GM12872 (cell line): ENCODE data around the gene ISY1.

Source experiments
- TF ChIP-seq, protein P1 (sequence below): IDR thresholded peaks from 3 replicates; pipeline ENCODE4 v1.5.1; 2011; ENCODE audit warnings: low read depth, mild to moderate bottlenecking, low read length, moderate library complexity; ENCODE audit not compliant: insufficient read depth

The ISY1 gene

DNA sequence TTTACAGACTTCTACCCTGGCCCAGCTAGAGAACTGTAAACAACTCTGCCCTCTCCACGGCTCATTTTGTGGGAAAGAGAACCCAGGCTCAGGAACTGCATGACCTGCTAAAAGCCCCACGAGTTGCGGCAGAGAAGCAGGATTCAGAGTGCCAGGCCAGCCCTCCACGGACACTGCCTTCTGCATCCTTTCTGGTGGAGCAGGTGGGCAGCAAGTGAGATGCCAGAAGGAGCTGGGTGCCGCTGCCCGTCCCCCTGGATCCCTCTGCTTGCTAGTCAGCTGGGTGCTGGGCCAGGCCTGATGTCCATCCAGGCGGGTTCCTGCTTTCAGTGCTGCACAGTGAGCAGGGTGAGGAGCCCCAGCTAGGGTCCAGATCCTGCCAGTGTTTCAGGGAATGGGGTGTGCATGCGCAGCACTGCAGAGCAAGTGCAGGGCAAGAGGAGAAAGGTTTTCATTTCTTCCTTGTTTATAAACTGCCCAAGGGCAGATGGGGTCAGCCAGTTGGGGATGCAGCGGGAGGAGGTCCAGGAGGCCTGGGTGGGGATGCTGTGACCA is 34.1 kb downstream of the ISY1 start:
- TF ChIP-seq, protein P1, sequence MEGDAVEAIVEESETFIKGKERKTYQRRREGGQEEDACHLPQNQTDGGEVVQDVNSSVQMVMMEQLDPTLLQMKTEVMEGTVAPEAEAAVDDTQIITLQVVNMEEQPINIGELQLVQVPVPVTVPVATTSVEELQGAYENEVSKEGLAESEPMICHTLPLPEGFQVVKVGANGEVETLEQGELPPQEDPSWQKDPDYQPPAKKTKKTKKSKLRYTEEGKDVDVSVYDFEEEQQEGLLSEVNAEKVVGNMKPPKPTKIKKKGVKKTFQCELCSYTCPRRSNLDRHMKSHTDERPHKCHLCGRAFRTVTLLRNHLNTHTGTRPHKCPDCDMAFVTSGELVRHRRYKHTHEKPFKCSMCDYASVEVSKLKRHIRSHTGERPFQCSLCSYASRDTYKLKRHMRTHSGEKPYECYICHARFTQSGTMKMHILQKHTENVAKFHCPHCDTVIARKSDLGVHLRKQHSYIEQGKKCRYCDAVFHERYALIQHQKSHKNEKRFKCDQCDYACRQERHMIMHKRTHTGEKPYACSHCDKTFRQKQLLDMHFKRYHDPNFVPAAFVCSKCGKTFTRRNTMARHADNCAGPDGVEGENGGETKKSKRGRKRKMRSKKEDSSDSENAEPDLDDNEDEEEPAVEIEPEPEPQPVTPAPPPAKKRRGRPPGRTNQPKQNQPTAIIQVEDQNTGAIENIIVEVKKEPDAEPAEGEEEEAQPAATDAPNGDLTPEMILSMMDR, result no peak

GRCh38 chr3:129123314-129124060 is 37.4 kb downstream of the ISY1 start:
- TF ChIP-seq, protein P1, result no peak

GRCh38 chr3:129122412-129123011 is 38.4 kb downstream of the ISY1 start:
- TF ChIP-seq, protein P1, result no peak

DNA sequence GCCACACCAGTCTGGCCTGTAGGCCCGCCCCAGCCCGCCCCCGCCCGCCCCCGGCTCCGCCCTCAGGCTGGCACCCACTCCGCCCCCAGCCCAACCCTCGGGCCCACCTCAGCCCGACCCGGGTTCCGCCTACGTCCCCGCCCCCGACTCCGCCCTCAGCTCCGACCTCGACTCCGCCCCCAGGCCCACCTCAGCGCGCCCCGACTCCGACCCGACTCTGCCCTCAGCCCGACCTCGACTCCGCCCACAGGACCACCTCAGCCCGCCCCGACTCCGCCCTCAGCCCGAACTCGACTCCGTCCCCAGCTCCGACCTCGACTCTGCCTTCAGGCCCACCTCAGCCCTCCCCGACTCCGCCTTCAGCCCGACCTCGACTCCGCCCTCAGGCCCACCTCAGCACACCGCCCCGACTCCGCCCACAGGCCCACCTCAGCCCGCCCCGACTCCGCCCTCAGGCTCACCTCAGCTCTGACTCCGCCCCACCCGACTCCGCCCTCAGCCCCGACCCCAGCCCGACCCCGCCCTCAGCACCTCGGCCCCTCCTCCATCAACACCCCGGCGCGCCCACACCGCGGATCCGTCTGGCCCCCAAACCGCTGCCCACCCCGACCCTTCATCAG is 39.0 kb downstream of the ISY1 start, which contains the start of gene RAB43:
RAB43 (minus strand) TSS at position 13 of the 620 bp plus-strand sequence. CDS start 315 bp downstream, outside the sequence.
- TF ChIP-seq, protein P1, result no peak

DNA sequence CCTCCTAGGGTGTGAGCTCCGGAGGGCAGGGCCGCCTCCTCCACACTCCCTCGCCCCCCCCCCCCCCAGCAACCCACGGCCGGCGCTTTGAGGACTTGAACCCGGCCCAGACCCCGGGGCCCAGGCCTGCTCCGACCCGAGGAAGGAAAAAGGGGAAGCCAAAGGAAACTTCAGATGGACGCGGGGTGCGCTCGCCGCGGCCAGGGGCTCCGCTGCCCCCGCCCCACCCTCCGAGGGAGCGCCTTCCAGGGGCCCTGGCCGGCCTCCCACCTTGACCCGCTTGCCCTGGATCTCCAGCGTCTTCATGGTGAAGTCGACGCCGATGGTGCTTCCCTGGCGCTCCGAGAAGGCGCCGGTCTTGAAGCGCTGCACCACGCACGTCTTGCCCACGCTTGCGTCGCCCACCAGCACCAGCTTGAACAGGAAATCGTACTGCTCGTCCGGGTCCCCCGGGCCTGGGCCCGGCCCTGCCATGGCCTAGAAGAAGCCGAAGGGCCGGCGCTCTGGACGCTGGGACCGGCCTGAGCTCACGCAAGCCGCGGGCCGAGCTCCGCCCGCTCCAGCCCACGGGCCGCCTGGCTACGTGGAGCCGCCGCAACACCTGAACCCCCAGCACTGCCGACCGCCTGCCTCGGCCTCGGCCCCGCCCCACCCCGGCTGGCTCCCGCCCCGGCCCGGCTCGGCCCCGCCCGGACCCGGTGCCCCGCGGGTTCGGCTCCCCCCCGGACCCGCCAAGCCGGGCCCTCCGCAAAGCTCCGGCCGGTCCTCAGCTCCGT is 39.7 kb downstream of the ISY1 start:
- TF ChIP-seq, protein P1, result no peak

GRCh38 chr3:129120254-129121004 is 40.4 kb downstream of the ISY1 start:
- TF ChIP-seq, protein P1, result 0 out of 3 replicates have a peak, but pooled peaks have one; percentile 18
